T-helper 9 cell (primary cell): Measurements from ENCODE around the gene MEGF11.
"Not testable (repeated sequence)": the region's sequence is repeated elsewhere in the genome, so short reads cannot be mapped to it uniquely, and the experiment has no call there.

Source experiments
- DNase-seq: peaks from one replicate; pipeline ENCODE4 v3.0.0-alpha.2; 2020

MEGF11 gene

GRCh38 chr15:66022163-66022525 lies 231.4 kb downstream of the MEGF11 start:
- no peak for DNase-seq

GRCh38 chr15:66021496-66022162 lies 231.9 kb downstream of the MEGF11 start:
- DNase-seq, result no peak

GRCh38 chr15:66019826-66020398 lies 233.6 kb downstream of the MEGF11 start:
- no peak for DNase-seq

- no peak for DNase-seq
Observed at GRCh38 chr15:66019368-66019767, 234.2 kb downstream of the MEGF11 start.

- DNase-seq, result no peak
Observed at GRCh38 chr15:66018488-66018797, 235.1 kb downstream of the MEGF11 start.

- no peak for DNase-seq
Observed at GRCh38 chr15:66017792-66018487, 235.6 kb downstream of the MEGF11 start.

GRCh38 chr15:66017000-66017399 lies 236.6 kb downstream of the MEGF11 start:
- no peak for DNase-seq

GRCh38 chr15:66016199-66016598 lies 237.4 kb downstream of the MEGF11 start:
- no peak for DNase-seq

- DNase-seq, result no peak
Observed at GRCh38 chr15:66014635-66015182, 238.8 kb downstream of the MEGF11 start.

- no peak for DNase-seq
Observed at GRCh38 chr15:66014022-66014421, 239.5 kb downstream of the MEGF11 start.

GRCh38 chr15:66008940-66009562 lies 244.5 kb downstream of the MEGF11 start:
- DNase-seq, result no peak

GRCh38 chr15:66007663-66008262 lies 245.8 kb downstream of the MEGF11 start:
- no peak for DNase-seq

- no peak for DNase-seq
Observed at GRCh38 chr15:66006986-66007385, 246.6 kb downstream of the MEGF11 start.

GRCh38 chr15:66004618-66005262 lies 248.8 kb downstream of the MEGF11 start:
- DNase-seq, result no peak

GRCh38 chr15:66003129-66003528 lies 250.4 kb downstream of the MEGF11 start:
- DNase-seq, result not testable (repeated sequence)

GRCh38 chr15:66001717-66002426 lies 251.7 kb downstream of the MEGF11 start:
- DNase-seq, result no peak

GRCh38 chr15:66001042-66001441 lies 252.5 kb downstream of the MEGF11 start:
- no peak for DNase-seq

GRCh38 chr15:65998486-65998885 lies 255.1 kb downstream of the MEGF11 start:
- DNase-seq, result no peak

- DNase-seq, result no peak
Observed at GRCh38 chr15:65996901-65997300, 256.6 kb downstream of the MEGF11 start.

- DNase-seq, result no peak
Observed at GRCh38 chr15:65994832-65995231, 258.7 kb downstream of the MEGF11 start.

GRCh38 chr15:65993762-65994161 lies 259.8 kb downstream of the MEGF11 start:
- DNase-seq, result no peak

- DNase-seq, result no peak
Observed at GRCh38 chr15:65993236-65993635, 260.3 kb downstream of the MEGF11 start.
